Activated T-cell treated with anti-CD3 and anti-CD28 coated beads for 24 hours (primary cell): ENCODE measurements around the gene SUCLG2.
"Not testable (repeated sequence)": the region's sequence is repeated elsewhere in the genome, so short reads cannot be mapped to it uniquely, and the experiment has no call there.

Experiments
- DNase-seq: peaks from one replicate; pipeline ENCODE4 v3.0.0-alpha.2; 2020; ENCODE audit warnings: low read depth

SUCLG2 gene

GRCh38 chr3:67608034-67608433, 46.4 kb downstream of the SUCLG2 start:
- DNase-seq: no peak

- no peak for DNase-seq
These were observed 49.0 kb downstream of the SUCLG2 start for GRCh38 chr3:67605377-67605776.

DNA sequence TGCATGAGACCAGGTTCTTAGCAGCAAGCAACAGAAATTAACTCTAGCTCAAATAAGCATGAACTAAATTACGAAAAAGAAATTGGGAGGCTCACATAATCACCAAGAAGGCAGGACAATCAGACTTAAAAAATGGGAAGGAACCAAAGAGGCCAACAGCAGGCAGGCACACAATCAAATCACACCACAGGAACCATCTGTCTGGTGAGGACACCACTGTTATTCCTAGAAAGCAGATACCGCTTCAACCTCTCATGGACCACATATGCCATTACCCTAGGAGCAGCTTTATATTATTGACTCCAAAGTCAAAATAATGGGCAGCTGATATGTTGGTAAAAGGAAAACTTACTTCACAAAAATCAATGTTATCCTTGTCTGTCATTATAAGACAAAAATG, 51.6 kb downstream of the SUCLG2 start:
- DNase-seq: no peak

GRCh38 chr3:67601919-67602608, 52.3 kb downstream of the SUCLG2 start:
- no peak for DNase-seq

GRCh38 chr3:67601385-67601784, 53.0 kb downstream of the SUCLG2 start:
- no peak for DNase-seq

DNA sequence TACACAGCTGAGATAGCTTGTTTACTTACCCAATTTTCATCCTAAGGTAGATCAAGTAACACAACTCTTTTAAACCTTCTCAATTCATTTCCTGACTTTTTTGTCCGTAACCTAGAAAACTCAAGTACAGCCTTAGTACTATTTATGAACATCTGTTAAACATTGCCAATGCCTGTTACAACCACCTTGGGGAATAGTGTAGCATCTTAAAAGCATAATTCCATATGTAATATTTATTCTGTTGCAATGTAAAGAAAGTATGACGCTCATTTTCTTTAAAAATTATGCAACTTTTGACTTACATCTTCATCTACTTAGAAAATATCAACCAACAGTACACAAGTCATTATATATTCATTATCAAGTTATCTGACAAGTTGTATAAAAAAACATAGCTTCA, 54.6 kb downstream of the SUCLG2 start:
- no peak for DNase-seq

DNA sequence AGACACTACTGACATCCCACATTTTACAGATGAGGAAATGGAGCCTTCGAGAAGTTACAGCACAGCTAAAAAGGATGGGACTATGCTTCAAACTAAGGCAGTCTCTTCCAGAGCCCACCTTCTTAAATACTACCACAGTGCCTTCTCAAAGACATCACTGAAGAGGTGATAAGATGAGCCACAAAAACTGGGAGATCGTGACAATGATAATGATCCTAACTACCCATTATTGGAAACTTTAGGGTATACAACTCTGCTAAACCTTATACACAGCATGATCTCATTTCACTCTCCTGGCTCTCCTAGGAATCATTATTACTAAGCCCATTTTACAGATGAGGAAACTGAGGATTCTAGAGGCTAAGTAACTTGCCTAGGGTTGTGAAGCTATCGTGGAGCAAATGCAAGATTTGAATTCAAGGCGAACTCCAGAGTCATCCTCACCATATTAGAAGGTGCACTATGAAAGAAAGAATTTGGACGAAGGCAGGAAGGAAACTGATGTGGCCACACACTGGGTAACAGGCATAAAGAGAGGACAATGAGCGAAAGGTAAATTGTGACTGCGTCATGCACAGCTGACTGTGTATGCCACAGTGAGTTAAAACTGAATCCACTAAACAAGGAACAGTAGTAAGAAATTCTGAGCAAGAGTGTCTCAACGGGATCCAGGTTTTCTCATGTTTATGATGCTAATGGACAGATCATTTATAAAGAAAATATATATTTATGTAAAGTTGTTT, 55.4 kb downstream of the SUCLG2 start:
- DNase-seq: no peak

DNA sequence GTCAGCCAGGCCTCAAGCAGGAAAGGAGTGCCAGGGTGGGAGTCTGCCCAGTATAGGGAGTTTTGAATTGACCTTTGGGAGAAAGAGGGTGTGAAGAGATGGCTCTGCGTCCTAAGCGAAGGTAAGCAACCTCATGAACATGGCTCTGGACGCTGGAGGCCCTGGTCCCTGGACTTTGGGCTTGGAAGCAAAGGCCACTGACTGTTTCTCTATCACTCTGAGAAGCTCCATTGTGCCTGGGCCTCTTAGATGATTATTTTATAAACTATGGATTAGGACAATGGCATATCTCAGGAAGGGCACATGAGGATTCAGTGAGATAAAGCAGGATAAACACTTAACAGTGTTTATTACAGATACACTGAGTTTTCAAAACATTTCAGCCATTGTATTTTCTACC, 59.0 kb downstream of the SUCLG2 start:
- DNase-seq: no peak

GRCh38 chr3:67593761-67594234, 60.6 kb downstream of the SUCLG2 start:
- DNase-seq: no peak

DNA sequence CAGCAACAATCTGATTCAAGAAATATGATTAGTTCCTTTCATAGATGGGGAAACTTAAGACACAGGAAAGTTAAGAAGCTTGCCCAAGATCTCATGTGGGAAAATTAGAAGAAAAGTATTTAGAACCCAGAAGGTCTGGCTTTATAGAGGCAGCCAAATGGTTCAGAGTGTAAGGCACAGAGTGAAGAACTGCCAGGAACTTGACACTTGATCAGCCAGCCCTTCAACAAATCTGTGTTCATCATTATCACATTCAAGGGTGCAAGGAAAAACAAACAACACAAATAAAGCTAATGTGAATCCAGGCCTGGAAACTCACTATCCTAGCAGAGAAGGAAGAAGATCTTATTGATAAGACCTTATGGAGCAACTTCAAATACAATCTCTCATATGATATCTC, 62.4 kb downstream of the SUCLG2 start:
- DNase-seq: no peak

GRCh38 chr3:67587811-67588210, 66.6 kb downstream of the SUCLG2 start:
- DNase-seq: no peak

GRCh38 chr3:67587301-67587700, 67.1 kb downstream of the SUCLG2 start:
- DNase-seq: no peak

DNA sequence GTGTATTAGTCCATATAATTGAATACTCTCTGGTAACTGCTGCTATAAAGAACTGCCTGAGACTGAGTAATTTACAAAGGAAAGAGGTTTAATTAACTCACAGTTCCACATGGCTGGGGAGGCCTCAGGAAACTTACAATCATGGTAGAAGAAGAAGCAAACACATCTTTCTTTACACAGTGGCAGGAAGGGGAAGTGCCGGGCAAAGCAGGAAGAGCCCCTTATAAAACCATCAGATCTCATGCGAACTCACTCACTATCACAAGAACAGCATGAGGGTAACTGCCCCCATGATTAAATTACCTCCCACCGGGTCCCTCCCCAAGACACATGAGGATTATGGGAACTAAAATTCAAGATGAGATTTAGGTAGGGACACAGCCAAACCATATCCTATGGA, 69.8 kb downstream of the SUCLG2 start:
- DNase-seq: not testable (repeated sequence)

DNA sequence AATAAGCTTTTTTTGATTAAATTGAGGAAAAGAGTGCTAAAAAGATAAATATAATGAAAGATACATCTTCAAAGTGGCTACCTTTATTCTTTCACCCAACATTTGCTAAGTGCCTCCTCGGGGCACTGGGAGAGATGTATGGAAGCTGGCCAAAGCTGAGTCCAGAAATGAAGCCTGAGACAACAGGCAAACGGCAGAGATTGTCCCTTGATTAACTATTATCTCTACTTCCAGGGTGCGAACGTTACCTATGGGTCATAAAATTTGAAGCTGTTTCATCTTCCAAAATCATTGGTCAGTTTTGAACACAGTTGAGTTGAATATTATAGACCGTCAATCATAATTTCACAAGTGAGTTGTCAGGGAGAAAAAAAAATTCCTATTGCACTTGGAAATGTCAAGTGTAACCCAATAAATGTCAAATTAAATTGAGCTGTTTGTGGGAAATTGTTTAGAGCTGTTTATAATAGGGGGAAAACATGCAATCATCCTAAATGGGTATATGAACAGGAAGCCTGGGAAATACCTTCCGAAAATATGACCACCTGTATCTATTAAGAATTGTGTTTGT, 73.9 kb downstream of the SUCLG2 start:
- DNase-seq: no peak

- no peak for DNase-seq
These were observed 76.0 kb downstream of the SUCLG2 start for GRCh38 chr3:67578416-67578815.

GRCh38 chr3:67576441-67576840, 78.0 kb downstream of the SUCLG2 start:
- DNase-seq: no peak

DNA sequence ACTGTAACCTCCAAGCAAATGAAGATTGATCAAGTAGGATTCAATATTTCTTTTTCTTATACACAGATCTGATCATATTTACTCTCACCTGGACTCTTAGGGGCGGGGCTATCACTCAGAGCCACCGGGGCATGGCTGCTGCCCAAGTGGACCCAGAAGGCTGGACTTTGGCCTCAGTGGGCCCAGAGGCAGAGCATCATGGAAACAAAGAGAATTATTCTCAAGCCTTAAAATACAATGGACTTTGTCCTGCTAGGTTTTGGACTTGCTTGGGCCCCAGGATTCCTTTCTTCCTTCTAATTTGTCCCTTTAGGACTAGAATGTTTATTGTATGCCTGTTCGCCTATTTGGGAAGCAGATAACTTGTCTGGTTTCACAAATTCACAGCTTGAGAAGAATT, 85.1 kb downstream of the SUCLG2 start:
- DNase-seq: no peak

GRCh38 chr3:67567893-67568292, 86.5 kb downstream of the SUCLG2 start:
- DNase-seq: no peak

GRCh38 chr3:67564973-67565372, 89.4 kb downstream of the SUCLG2 start:
- no peak for DNase-seq

- no peak for DNase-seq
These were observed 90.4 kb downstream of the SUCLG2 start for GRCh38 chr3:67564008-67564407.

- no peak for DNase-seq
These were observed 92.6 kb downstream of the SUCLG2 start for GRCh38 chr3:67561667-67562394.

- no peak for DNase-seq
These were observed 93.1 kb downstream of the SUCLG2 start for GRCh38 chr3:67561266-67561665.
